NCI-H1436 treated with DMSO at 0.1 percent for 48 hours (cell line): Measurements from ENCODE around the gene SMIM36.
"Not testable (repeated sequence)": the region's sequence is repeated elsewhere in the genome, so short reads cannot be mapped to it uniquely, and the experiment has no call there.

Source experiments
- DNase-seq: peaks from one replicate; lab custom pipeline; 2025; lab: John Stamatoyannopoulos, UW

The SMIM36 gene

DNA sequence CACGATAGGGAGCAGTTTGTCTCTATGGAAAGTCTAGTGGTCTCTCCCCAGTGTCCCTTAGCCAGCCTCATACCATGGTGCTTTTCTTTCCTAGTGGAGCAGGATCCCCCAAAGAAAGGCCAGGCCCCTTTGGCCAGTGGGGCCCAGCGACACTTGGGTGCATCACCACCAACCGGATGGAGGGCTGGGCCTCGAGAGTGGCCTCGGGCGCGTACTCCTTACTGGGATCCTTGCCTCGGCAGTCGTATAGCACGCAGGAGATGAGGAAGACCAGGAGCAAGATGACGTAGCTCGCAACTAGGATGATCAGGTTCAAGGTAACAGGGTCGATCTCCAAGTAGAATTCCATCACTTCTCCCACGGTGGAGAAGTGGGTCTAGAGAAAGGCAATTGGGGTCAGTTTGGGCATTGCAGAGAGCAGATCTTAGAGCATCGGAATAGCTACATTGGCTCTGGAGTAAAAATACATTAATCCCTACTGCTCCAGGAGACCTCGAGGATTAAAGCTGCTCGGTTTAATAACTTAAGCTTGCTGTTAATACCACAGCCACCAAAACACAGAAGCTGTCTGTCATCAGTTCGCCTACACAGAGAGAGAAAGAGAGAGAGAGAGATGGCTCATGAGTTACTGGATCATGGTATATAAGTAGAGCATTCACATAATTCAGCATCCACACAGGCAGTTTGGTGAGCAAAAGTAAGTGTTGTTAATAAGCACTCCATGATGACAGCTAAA, at the start of gene SMIM36:
SMIM36 (minus strand) TSS at position 467 of the 736 bp plus-strand sequence.
- DNase-seq, result no peak

GRCh38 chr17:55555772-55556171, 44.5 kb upstream of the SMIM36 start:
- no peak for DNase-seq

GRCh38 chr17:55549140-55549539, 37.9 kb upstream of the SMIM36 start:
- DNase-seq, result no peak

GRCh38 chr17:55546991-55547664, 35.9 kb upstream of the SMIM36 start:
- DNase-seq, result no peak

GRCh38 chr17:55546481-55546880, 35.2 kb upstream of the SMIM36 start:
- DNase-seq, result no peak

GRCh38 chr17:55545806-55546205, 34.6 kb upstream of the SMIM36 start:
- DNase-seq, result no peak

DNA sequence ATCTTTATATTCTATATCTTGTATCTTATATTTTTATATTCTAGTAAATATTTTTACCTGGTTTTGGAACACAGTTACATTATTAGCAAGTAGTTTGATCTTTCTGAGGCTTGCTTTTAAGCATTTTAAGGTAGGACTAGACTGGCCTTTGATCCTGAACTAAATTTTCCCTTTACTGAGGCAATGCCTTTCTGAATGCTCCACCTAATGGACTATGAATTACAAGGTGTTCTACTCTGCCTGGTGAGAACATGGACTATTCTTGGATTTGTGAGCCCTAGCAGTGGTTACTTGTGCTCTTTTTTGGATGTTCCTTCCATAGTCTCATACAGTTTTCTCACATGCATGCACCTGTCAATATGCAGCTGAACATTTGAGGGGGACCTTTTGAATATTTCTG, 32.5 kb upstream of the SMIM36 start:
- DNase-seq, result no peak

- DNase-seq, result no peak
These were observed 29.3 kb upstream of the SMIM36 start for GRCh38 chr17:55540414-55541091.

- DNase-seq, result no peak
These were observed 25.0 kb upstream of the SMIM36 start for GRCh38 chr17:55536205-55536604.

DNA sequence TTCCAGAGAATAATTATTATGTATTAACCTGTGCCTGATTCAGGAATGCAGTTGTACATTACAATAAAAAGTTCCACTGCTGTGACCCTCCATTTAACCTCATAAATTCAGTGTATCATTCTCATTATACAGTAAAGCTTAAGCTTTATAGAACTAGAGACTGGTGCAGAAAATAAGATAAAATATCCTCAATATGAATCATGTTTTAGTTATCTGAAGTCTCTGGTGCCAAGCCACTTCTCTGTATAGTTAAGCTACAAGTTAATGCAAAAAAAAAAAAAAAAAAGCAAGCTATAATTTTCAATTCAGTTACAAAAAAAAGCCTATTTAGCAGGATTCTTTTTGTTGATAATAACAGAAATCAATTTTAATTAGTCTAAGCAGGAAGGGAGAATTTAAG, 22.4 kb upstream of the SMIM36 start:
- no peak for DNase-seq

DNA sequence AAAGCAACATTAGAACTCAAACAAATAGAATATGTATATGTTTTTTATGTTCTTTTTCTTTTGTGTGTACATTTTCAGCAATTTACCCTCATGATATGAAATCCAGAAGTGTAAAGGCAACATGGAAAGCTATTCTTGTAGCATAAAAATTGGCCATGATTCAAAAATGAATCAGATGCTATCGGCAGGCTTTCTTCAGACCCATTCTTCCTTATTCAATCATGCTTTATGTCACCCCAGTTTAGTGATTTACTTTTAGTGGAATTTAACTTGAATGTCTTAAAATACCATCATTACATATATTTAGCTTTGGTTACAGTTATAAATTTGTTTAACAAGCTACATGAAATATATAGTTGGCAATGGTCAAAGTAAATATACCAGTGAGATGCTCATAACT, 21.4 kb upstream of the SMIM36 start:
- no peak for DNase-seq

- no peak for DNase-seq
These were observed 19.9 kb upstream of the SMIM36 start for GRCh38 chr17:55531053-55531728.

- DNase-seq, result no peak
These were observed 18.8 kb upstream of the SMIM36 start for GRCh38 chr17:55530064-55530463.

GRCh38 chr17:55527540-55528118, 16.4 kb upstream of the SMIM36 start:
- no peak for DNase-seq

DNA sequence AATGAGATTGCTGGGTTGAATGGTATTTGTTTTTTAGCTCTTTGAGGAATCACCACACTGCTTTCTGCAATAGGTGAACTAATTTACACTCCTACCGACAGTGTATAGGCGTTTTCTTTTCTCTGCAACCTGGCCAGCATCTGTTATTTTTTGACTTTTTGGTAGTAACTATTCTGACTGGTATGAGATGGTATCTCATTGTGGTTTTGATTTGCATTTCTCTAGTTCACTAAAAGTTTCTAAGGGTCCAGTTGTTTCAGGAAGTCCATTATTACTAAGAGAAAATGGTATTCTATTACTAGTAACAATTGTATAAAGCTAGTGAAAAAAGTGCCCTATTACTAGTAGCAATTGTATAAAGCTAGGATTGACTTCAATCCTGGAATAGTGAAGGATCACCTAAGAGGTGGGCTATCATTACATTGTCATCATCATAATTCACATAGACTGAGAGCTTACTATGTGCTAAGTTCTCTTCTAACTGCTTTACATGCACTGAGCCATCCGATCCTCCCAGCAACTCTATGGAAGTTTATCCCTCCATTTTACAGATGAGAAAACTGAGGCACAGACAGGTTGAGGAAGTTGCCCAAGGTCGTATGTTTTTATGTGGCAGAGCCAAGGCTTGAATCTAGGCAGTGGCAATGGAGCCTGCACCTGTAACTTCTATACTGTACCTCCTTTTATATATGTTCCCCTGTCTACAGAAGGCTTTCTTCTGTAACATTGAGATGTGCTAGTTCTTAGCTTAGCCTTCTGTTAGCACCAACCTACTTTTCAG, 13.4 kb upstream of the SMIM36 start:
- no peak for DNase-seq

- DNase-seq, result not testable (repeated sequence)
These were observed 11.8 kb upstream of the SMIM36 start for GRCh38 chr17:55523032-55523431.

DNA sequence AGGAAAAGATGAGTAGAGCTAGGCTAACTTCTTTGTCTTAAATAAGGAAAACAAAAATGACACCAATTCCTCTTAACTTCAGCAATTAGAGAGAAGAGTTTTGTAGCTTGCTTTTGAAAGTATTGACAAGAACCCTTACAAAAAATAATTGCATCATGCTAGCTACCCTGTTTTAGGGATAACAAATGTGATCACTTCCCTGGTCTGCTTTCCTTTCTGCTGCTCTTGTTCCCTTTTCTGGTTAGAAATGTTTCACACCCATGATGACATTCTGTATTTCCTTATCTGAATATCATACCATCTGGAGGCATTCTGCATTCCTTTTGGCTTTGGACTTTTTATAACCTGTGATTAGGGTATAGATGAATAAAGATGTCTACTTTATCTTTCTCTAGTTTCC, 9.9 kb upstream of the SMIM36 start:
- no peak for DNase-seq

DNA sequence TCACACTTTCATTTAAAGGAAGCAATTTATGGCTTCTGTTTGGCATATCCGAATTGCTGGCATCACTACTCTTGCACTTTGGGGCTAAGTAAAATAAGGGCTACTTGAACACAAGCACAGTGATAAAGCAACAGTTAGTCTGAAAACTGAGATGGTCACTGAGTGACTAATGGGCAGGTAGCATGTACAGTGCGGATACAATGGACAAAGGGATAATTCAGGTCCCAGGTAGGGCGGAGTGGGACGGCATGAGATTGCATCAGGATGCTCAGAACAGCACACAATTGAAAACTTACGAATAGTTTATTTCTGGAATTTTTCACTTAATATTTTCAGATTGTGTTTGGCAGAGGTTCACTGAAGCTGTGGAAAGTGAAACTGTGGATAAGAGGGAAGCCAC, 9.2 kb upstream of the SMIM36 start:
- no peak for DNase-seq

DNA sequence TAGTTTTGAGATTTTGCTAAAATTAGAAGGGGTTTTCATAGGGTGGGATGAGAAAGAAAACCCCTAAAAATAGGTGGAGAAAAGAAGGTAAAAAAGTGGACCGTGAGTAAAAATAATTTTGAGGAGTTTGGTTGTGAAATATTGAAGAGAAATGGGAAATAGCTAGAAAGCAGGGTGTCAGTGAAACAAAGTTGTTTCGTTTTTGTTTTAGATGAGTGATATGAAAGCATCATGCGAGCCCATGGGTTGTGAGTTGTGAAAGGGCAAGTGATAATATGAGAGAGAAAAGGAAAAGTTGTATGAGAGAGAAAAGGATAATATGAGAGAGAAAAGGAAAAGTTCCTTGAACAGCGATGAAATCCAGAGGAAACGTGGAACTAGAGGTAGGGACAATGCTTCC, 7.3 kb upstream of the SMIM36 start:
- no peak for DNase-seq

- peak; percentile 39 for DNase-seq
These were observed 2.8 kb upstream of the SMIM36 start for GRCh38 chr17:55513885-55514590.

DNA sequence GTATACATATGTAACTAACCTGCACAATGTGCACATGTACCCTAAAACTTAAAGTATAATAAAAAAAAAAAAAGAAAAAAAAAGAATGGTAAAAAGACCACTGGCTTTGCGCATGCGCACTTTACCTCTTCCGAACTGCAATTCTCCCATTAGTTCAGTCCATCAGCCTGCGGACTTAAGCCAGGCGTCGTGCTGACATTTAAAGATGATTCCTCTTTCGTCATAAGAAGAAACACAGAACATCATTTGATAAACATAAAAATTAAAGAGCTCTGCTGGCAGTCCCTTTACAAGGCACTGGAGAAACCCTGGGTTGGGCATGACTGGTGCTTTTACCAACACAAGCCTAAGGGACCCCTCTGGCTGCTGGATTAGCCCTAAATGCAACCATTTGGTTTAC, 3.6 kb downstream of the SMIM36 start:
- DNase-seq, result not testable (repeated sequence)
